Endothelial cell (in vitro differentiated cells): ENCODE results near the gene PDE6A. TPM values are rescaled to one million over a fixed set of nuclear protein-coding genes. Genes with fewer than 3 reads are reported as not detected.
A peak's percentile ranks its signal among the peaks of the same experiment; 100 is the strongest.

Source experiments
- DNase-seq: peaks from one replicate; pipeline ENCODE4 v3.0.0; 2021; ENCODE audit warnings: low spot score
- H3K27ac Mint-ChIP-seq: one replicate; pipeline ENCODE4 v1.8.0; 2021; ENCODE audit warnings: mixed read lengths, inconsistent platforms; ENCODE audit not compliant: unreplicated experiment
- H3K27me3 Mint-ChIP-seq: one replicate; pipeline ENCODE4 v1.8.0; 2021; ENCODE audit warnings: mild to moderate bottlenecking, moderate library complexity, mixed read lengths, inconsistent platforms; ENCODE audit not compliant: unreplicated experiment
- H3K36me3 Mint-ChIP-seq: one replicate; pipeline ENCODE4 v1.8.0; 2021; ENCODE audit warnings: mild to moderate bottlenecking, low read depth, mixed read lengths, inconsistent platforms; ENCODE audit not compliant: unreplicated experiment
- H3K4me1 Mint-ChIP-seq: one replicate; pipeline ENCODE4 v1.8.0; 2021; ENCODE audit warnings: mild to moderate bottlenecking, mixed read lengths, inconsistent platforms; ENCODE audit not compliant: unreplicated experiment
- H3K4me3 Mint-ChIP-seq: one replicate; pipeline ENCODE4 v1.8.0; 2021; ENCODE audit warnings: mild to moderate bottlenecking, mixed read lengths, inconsistent platforms; ENCODE audit not compliant: unreplicated experiment
- H3K9me3 Mint-ChIP-seq: one replicate; pipeline ENCODE4 v1.8.0; 2021; ENCODE audit warnings: mixed read lengths, inconsistent platforms; ENCODE audit not compliant: unreplicated experiment
- CTCF ChIP-seq: fragments of 200-600 bp; sonication (generic); IDR thresholded peaks from one replicate; pipeline ENCODE4 v1.5.0; 2021; ENCODE audit warnings: antibody characterized with exemption; ENCODE audit not compliant: unreplicated experiment
- total RNA-seq: library from RNA; stranded (reverse); fragmentation: NEBNext Ultra II Directional; extraction: Animal tissue kit (Norgen Biotek cat#: 25700); gene quantifications from one replicate; pipeline ENCODE4 v1.2.1, GENCODE V29; 2021; ENCODE audit not compliant: unreplicated experiment

The PDE6A gene
- total RNA-seq, 1 donor from 2014 or later: not detected

GRCh38 chr5:149826574-149826973, 118.0 kb downstream of the PDE6A start:
- no peak for DNase-seq
- Mint-ChIP-seq H3K4me1 (peaks cover 41% of the 10 kb centered on the region), H3K27me3 (peaks cover 8% of the 10 kb centered on the region), H3K9me3 (no peaks in the 10 kb centered on the region), H3K36me3 (no peaks in the 10 kb centered on the region), H3K4me3 (no peak overlapping the region), H3K27ac (no peak overlapping the region)
- no peak for TF ChIP-seq CTCF

- H3K4me1 Mint-ChIP-seq: peaks cover 45% of the 10 kb centered on the region
- H3K4me3 Mint-ChIP-seq: no peak overlapping the region
- H3K27me3 Mint-ChIP-seq: peaks cover 8% of the 10 kb centered on the region
- H3K27ac Mint-ChIP-seq: no peak overlapping the region
- no peaks in the 10 kb centered on the region for H3K9me3 Mint-ChIP-seq
- no peak for DNase-seq
- TF ChIP-seq CTCF: no peak
- H3K36me3 Mint-ChIP-seq: no peaks in the 10 kb centered on the region
Observed at GRCh38 chr5:149824846-149825245, 119.7 kb downstream of the PDE6A start.

GRCh38 chr5:149824120-149824519, 120.5 kb downstream of the PDE6A start:
- TF ChIP-seq CTCF: no peak
- peak overlapping the region; percentile 24 for H3K27ac Mint-ChIP-seq
- no peak for DNase-seq
- H3K27me3 Mint-ChIP-seq: peaks cover 8% of the 10 kb centered on the region
- H3K4me3 Mint-ChIP-seq: no peak overlapping the region
- H3K9me3 Mint-ChIP-seq: no peaks in the 10 kb centered on the region
- no peaks in the 10 kb centered on the region for H3K36me3 Mint-ChIP-seq
- peaks cover 45% of the 10 kb centered on the region for H3K4me1 Mint-ChIP-seq

GRCh38 chr5:149823375-149823774, 121.2 kb downstream of the PDE6A start:
- Mint-ChIP-seq H3K36me3 (no peaks in the 10 kb centered on the region), H3K4me3 (no peak overlapping the region), H3K27ac (no peak overlapping the region), H3K27me3 (peaks cover 6% of the 10 kb centered on the region), H3K4me1 (peaks cover 41% of the 10 kb centered on the region), H3K9me3 (no peaks in the 10 kb centered on the region)
- TF ChIP-seq CTCF: no peak
- DNase-seq: no peak

GRCh38 chr5:149822301-149822700, 122.3 kb downstream of the PDE6A start:
- no peak overlapping the region for H3K27ac Mint-ChIP-seq
- no peaks in the 10 kb centered on the region for H3K9me3 Mint-ChIP-seq
- peaks cover 37% of the 10 kb centered on the region for H3K4me1 Mint-ChIP-seq
- H3K27me3 Mint-ChIP-seq: peaks cover 5% of the 10 kb centered on the region
- H3K36me3 Mint-ChIP-seq: no peaks in the 10 kb centered on the region
- DNase-seq: no peak
- no peak for TF ChIP-seq CTCF
- H3K4me3 Mint-ChIP-seq: no peak overlapping the region
